Heart right ventricle (tissue), 16 donors: ENCODE results near the gene ACSF3. TPM values are rescaled to one million over a fixed set of nuclear protein-coding genes. Genes with fewer than 3 reads are reported as not detected.

Source experiments
- ATAC-seq, 8 donors: fragments of 200-7000 bp; cut with Tn5 transposase; one replicate each; pipeline ENCODE4 v1.9.1; 2020; ENCODE audit warnings: mild to moderate bottlenecking in 8 of 8, moderate library complexity in 8 of 8, moderate number of reproducible peaks in 1 of 8
- DNase-seq, 2 donors: peaks; one replicate each; pipeline ENCODE4 v3.0.0-alpha.2; 2020
- H3K27ac ChIP-seq, 10 donors: fragments of 200-600 bp; sonication (generic) in 2 of 10; one replicate each; pipeline versions ENCODE4 v1.5.0 to v1.8.0; 2020 to 2022; ENCODE audit warnings: mild to moderate bottlenecking in 3 of 10
- H3K27me3 ChIP-seq, 7 donors: fragments of 200-600 bp; one replicate each; pipeline ENCODE4 v1.8.0; 2021 to 2022; ENCODE audit warnings: mild to moderate bottlenecking in 2 of 7
- H3K36me3 ChIP-seq, 9 donors: fragments of 200-600 bp; sonication (generic) in 1 of 9; one replicate each; pipeline versions ENCODE4 v1.5.0 to v1.8.0; 2020 to 2022; ENCODE audit warnings: mild to moderate bottlenecking in 2 of 9
- H3K4me1 ChIP-seq, 9 donors: fragments of 200-600 bp; sonication (generic) in 1 of 9; one replicate each; pipeline versions ENCODE4 v1.5.0 to v1.8.0; 2020 to 2022; ENCODE audit warnings: mild to moderate bottlenecking in 4 of 9
- H3K4me3 ChIP-seq, 10 donors: fragments of 200-600 bp; sonication (generic) in 2 of 10; one replicate each; pipeline versions ENCODE4 v1.5.0 to v1.8.0; 2020 to 2022; ENCODE audit warnings: mild to moderate bottlenecking in 7 of 10, moderate library complexity in 2 of 10
- H3K9me3 ChIP-seq, 11 donors: fragments of 200-600 bp in 10 of 11; sonication (generic) in 2 of 11; one replicate each; pipeline versions ENCODE4 v1.5.0 to v1.8.0; 2013 to 2022; ENCODE audit warnings: mild to moderate bottlenecking in 2 of 11, control low read depth in 1 of 11, moderate library complexity in 1 of 11
- WGBS, 2 donors: extraction: QIAGEN DNeasy Blood & Tissue Kit; methylation state at CpG; one replicate each; pipeline ENCODE4 v1.1.7; 2013; ENCODE audit warnings: inconsistent platforms in 1 of 2; 5-methylcytosine and 5-hydroxymethylcytosine counted together
- intact Hi-C, 10 donors: fragments of 100-400 bp; cut with DNase I; formaldehyde crosslinking; loops; one replicate each; pipeline versions ENCODE4 v1.11.1 to v1.14.2; 2022
- polyA plus RNA-seq, 2 donors: library from polyadenylated mRNA; stranded (reverse); fragments of 200-250 nt; gene quantifications; one replicate each; pipeline ENCODE4 v1.2.3, GENCODE V29; 2013
- total RNA-seq, 10 donors: library from RNA; stranded (reverse); fragmentation: NEBNext Ultra II Directional in 3 of 10; extraction: Animal tissue kit (Norgen Biotek cat#: 25700) in 3 of 10; gene quantifications; one replicate each; pipeline versions ENCODE4 v1.2.1 to v1.2.4, GENCODE V29; 2021 to 2023
- TF ChIP-seq, protein P1 (sequence below), 9 donors: fragments of 200-600 bp; sonication (generic) in 2 of 9; IDR thresholded peaks; one replicate each; pipeline versions ENCODE4 v1.5.0 to v1.8.0; 2021 to 2022; ENCODE audit warnings: antibody characterized with exemption in 9 of 9, mild to moderate bottlenecking in 5 of 9, moderate library complexity in 1 of 9
- donor health status: Arrhythmogenic right ventricular cardiomyopathy.
- donor health status: ischemic (EF 13 %, LVEDD 7.1; RV severe dilation, severe dysfunction).
- donor health status: healthy with polysubstance abuse.
- donor health status: DM: no; HTN: yes; CAD: no.
- donor health status: DM: no; HTN: no; CAD: no.
- donor health status: ischemic (EF 25% LVEDD 6.9; RV normal size, moderate dysfunction).
- donor health status: ischemic (EF 25% LVEDD 5.7; RV mildly dilated, moderate dysfunction).
- donor health status: healthy.
- donor health status: DM: yes; HTN: yes; CAD: no.
- donor health status: Ischemic cardiomyopathy.
- donor health status: ischemic (EF 35%, LVEDD 5.7; RV mildly dilated, moderate dysfunction).
- donor health status: nonischemic (EF 11% LVEDD 7.7; RV severe dilation, severe dysfunction).
- donor health status: DM: yes; HTN: yes; CAD: no.
- donor health status: PGD.
- donor health status: ischemic (EF 29% LVEDD 5.4; RV normal size, mild dysfunction).
- donor health status: nonischemic (EF 23%, LVEDD 6.1; RV moderate dilation, normal function).

Gene ACSF3
- total and polyA plus RNA-seq, 12 donors, result 11.0 to 36.9 (median 17.8) TPM

DNA sequence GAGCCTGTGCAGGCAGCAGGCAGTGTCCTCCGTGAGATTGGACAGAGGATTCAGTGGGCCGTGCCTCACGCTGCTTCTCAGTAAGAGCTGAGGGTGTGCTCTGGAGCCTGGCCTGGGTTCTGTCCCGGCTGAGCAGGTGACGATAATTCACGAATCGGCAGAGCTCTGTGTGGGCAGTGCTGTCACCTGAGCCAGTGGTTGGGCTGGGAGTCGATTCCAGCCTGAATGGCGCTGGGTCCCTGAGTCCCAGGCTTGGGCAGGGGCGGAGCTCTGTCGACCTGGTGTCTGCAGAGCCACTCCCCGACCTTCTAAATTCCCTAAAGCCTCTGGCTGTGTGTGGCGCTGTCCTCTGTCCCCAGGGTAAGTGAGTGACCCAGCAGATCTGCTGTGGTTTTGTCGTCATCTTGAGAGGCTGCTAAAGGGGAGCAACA lies 8.4 kb downstream of the ACSF3 start:
- WGBS, 2 donors, result 80 to 84% methylated on average over 14 of the region's 14 CpGs
- TF ChIP-seq, protein P1, sequence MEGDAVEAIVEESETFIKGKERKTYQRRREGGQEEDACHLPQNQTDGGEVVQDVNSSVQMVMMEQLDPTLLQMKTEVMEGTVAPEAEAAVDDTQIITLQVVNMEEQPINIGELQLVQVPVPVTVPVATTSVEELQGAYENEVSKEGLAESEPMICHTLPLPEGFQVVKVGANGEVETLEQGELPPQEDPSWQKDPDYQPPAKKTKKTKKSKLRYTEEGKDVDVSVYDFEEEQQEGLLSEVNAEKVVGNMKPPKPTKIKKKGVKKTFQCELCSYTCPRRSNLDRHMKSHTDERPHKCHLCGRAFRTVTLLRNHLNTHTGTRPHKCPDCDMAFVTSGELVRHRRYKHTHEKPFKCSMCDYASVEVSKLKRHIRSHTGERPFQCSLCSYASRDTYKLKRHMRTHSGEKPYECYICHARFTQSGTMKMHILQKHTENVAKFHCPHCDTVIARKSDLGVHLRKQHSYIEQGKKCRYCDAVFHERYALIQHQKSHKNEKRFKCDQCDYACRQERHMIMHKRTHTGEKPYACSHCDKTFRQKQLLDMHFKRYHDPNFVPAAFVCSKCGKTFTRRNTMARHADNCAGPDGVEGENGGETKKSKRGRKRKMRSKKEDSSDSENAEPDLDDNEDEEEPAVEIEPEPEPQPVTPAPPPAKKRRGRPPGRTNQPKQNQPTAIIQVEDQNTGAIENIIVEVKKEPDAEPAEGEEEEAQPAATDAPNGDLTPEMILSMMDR (IDR thresholded peaks at IDR 0.05), result no peak
- Histone ChIP-seq H3K4me3 (no peak overlapping the region), H3K4me1 (peaks cover 0 to 30% (median 0%) of the 10 kb centered on the region in 9 donors), H3K27me3 (no peaks in the 10 kb centered on the region), H3K27ac (no peak overlapping the region), H3K9me3 (no peaks in the 10 kb centered on the region), H3K36me3 (peaks cover 0 to 83% (median 24%) of the 10 kb centered on the region in 9 donors)
- intact Hi-C loops, result no loop called here
- no peak for DNase-seq
- no peak for ATAC-seq

DNA sequence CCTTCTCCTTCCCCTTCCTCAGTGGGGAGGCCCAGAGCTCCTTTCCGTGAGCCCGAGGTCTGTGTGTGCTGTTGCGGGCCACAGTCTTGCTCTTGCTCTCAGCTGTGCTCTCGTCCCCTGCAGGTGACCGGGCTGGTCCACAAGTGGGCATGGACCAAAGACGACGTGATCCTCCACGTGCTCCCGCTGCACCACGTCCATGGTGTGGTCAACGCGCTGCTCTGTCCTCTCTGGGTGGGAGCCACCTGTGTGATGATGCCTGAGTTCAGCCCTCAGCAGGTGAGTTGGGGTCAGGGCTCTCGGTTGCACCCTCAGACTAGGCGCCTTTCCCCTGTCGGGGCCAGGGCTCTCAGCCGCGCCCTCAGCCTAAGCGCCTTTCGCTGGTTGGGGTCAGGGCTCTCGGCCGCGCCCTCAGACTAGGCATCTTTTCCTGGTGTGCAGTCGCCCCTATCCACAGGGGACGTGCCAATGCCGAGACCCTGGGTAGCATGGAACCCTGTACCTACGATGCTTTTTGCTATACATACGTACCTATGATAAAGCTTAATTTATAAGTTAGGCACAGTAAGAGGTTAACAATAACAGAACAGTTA lies 8.9 kb downstream of the ACSF3 start:
- no peak for ATAC-seq
- 93 to 94% methylated on average over 26 to 27 of the region's 27 CpGs for WGBS, 2 donors
- Histone ChIP-seq H3K4me1 (peaks cover 0 to 25% (median 0%) of the 10 kb centered on the region in 9 donors), H3K27me3 (no peaks in the 10 kb centered on the region), H3K9me3 (no peaks in the 10 kb centered on the region), H3K27ac (no peak overlapping the region), H3K4me3 (no peak overlapping the region), H3K36me3 (peaks cover 0 to 88% (median 29%) of the 10 kb centered on the region in 9 donors)
- TF ChIP-seq, protein P1 (IDR thresholded peaks at IDR 0.05), result no peak
- intact Hi-C loops, result no loop called here
- no peak for DNase-seq

DNA sequence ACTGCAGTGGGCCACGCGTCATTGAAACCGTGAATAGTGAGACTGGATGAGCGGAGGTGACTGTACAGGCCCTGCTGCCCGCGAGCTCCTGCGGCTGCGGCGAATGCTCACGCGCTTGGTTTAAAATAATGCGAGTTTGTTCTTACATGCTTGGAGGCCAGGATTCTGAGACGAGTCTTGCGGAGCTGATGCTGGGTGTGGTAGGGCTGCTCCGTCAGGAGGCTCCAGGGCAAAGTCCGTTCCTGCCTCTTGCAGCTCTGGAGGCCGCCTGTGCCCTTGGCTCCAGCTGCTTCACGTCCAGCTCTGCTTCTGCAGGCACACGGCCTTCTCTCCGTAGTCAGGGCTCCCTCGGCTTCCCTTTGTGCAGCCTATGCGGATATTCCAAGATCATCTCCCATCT lies 9.5 kb downstream of the ACSF3 start:
- WGBS, 2 donors, result 95 to 96% methylated on average over 22 of the region's 22 CpGs
- H3K4me3 ChIP-seq, result no peak overlapping the region
- no peak overlapping the region for H3K27ac ChIP-seq
- no peak for DNase-seq
- H3K36me3 ChIP-seq, result peaks cover 0 to 94% (median 30%) of the 10 kb centered on the region in 9 donors
- ATAC-seq, result no peak
- H3K4me1 ChIP-seq, result peaks cover 0 to 19% (median 0%) of the 10 kb centered on the region in 9 donors
- H3K9me3 ChIP-seq, result no peaks in the 10 kb centered on the region
- TF ChIP-seq, protein P1 (IDR thresholded peaks at IDR 0.05), result no peak
- intact Hi-C loops, result no loop called here
- H3K27me3 ChIP-seq, result no peaks in the 10 kb centered on the region

DNA sequence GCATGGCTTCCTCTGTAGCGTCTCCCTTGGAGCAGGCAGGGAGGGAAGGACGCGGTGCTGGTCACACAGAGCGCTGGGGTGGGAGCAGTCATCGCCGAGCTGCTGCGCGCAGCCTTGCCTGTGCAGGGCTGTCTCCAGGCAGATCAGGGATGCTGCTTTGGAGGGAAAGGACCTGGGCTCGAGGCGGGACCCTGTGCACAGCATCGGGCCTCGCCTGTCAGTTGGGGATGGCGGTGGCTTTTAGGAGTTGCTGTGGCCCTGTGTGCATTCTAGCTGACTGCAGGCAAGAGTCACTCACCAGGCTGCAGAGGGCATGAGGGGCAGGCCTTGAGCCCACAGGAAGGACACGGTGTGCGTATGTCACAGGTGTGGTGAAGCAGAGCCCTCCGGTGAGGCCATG lies 10.1 kb downstream of the ACSF3 start:
- 88 to 92% methylated on average over 16 of the region's 16 CpGs for WGBS, 2 donors
- Histone ChIP-seq H3K27me3 (no peaks in the 10 kb centered on the region), H3K4me3 (no peak overlapping the region), H3K27ac (no peak overlapping the region), H3K4me1 (peaks cover 0 to 12% (median 0%) of the 10 kb centered on the region in 9 donors), H3K36me3 (peaks cover 0 to 95% (median 30%) of the 10 kb centered on the region in 9 donors), H3K9me3 (no peaks in the 10 kb centered on the region)
- DNase-seq, result no peak
- TF ChIP-seq, protein P1 (IDR thresholded peaks at IDR 0.05), result no peak
- intact Hi-C loops, result no loop called here
- ATAC-seq, result no peak
